Mammary microvascular endothelial cell (primary cell): ENCODE data around the gene CIART. TPM values are rescaled to one million over a fixed set of nuclear protein-coding genes. Genes with fewer than 3 reads are reported as not detected.

Source experiments
- total RNA-seq: library from RNA; depleted of rRNA; stranded (reverse); fragments of >200 nt; gene quantifications from 2 replicates; pipeline ENCODE4 v1.2.3, GENCODE V29; 2015

Gene CIART, protein sequence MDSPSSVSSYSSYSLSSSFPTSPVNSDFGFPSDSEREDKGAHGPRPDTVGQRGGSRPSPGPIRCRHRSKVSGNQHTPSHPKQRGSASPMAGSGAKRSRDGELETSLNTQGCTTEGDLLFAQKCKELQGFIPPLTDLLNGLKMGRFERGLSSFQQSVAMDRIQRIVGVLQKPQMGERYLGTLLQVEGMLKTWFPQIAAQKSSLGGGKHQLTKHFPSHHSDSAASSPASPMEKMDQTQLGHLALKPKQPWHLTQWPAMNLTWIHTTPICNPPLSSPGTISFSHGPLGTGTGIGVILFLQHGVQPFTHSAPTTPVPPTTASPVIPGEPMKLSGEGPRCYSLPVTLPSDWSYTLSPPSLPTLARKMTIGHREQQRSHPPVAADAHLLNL
- total RNA-seq: 0.60 and 1.1 TPM in 2 replicates

DNA sequence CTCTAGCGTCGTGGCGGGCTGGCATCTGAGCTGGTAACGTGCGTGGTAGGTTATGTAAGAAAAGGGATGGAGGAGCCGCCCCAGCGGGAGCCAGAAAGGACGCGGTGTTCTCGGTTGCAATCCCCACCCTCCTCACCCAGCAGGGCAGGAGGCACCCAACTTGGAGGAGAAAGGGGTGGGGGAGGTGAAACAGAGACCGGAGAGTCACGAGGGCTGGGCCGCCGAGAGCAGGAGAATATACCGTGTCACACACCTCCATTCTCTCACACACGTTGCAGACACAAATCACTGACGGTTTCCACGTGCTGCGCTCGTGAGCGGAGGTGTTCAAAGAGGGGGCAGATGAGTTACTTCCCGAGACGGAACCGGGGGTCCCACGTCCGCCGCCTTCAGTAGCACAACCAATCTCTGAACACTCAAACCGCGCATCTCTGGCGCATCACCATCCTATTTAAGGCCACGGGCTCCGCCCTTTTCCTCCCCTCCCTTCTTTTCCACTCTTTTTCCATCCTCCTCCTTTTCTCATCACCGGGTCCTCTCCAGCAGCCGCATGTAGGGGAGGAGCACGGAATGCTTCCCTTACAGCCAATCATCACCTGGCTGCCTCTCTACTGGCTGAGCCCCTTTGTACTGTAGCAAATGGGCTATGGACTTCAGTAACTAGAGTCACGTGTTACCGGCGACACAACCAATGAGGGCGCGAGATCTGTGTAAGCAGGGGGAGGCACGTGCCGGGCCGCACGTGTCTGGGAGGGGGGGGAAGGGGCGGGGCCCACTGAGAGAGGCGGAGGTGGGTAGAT lies at the start of gene CIART:
TSS of gene CIART (plus strand) at position 797 of the 800 bp plus-strand sequence. CDS start 714 bp downstream, outside the sequence.

DNA sequence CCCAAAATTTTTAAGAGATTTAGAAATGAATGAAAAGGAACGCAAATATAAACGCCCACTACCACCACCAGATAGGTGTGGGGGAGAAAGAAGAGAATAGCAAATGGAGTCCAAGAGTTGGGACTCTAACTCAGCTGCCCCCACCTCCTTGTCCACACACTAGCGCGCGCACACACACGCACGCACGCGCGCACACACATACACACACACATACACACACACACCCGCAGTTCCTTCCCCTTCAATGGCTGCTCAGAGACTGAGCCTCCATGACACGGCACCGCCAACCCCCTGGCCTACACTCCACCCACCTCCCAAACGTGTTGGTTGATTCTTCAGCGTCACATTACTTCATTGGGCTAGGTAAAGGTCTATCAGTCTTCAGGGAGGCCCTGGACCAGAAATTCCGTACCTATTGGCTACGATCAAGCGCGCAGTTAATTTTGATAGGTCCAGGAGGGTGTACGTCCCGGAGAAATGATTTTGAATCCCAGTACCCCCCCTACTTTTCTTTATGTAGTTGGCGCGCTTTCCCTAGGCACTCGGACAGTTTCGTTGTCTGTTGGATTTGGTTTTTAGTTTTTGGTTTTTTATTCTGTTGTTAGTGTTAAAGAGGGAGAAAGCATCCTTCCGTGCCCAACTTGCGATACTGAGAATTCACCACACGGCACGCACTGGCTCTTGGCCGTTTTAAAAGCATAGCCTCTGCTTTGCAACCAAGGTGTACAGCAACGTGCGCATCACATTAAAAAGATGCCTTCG lies 46.3 kb upstream of the CIART start, which contains the start of gene ANP32E:
TSS of gene ANP32E (minus strand) at position 261 of the 762 bp plus-strand sequence. CDS start 326 bp downstream, outside the sequence.

DNA sequence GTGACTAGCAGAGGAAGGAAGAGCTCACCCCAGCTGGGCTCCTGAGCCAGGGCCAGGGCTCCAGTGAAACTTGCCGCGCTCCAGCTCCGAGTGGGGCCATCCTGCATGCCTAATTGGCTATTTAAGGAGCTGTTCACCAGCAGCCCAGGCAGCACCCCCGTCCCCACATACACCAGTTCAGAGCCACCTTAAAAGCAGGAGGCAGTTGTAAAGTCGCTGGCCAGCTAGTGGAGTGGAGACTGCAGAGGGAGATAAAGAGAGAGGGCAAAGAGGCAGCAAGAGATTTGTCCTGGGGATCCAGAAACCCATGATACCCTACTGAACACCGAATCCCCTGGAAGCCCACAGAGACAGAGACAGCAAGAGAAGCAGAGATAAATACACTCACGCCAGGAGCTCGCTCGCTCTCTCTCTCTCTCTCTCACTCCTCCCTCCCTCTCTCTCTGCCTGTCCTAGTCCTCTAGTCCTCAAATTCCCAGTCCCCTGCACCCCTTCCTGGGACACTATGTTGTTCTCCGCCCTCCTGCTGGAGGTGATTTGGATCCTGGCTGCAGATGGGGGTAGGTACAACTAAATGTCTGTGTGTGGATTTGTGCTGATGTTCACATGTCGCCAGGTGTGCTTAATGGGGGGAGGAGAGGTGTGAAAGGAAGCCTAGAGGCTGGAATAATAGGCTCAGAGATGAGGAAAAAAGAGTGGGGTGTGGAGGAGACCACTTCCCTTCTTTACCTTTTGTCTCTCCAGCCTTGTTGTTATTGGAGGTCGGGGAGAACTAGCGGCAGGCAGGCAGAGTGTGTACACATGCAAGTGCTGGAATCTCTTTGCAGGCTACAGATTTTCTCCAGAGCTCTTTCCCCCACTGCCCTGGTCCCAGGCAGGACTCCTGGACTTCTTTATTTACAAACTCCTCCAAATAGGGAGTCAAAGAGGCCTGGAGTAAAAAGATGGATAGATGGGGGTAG lies 24.4 kb upstream of the CIART start, which contains the start of gene CA14:
TSS of gene CA14 (plus strand) at position 151 of the 962 bp plus-strand sequence. CDS start at position 506, 355 bp downstream.

DNA sequence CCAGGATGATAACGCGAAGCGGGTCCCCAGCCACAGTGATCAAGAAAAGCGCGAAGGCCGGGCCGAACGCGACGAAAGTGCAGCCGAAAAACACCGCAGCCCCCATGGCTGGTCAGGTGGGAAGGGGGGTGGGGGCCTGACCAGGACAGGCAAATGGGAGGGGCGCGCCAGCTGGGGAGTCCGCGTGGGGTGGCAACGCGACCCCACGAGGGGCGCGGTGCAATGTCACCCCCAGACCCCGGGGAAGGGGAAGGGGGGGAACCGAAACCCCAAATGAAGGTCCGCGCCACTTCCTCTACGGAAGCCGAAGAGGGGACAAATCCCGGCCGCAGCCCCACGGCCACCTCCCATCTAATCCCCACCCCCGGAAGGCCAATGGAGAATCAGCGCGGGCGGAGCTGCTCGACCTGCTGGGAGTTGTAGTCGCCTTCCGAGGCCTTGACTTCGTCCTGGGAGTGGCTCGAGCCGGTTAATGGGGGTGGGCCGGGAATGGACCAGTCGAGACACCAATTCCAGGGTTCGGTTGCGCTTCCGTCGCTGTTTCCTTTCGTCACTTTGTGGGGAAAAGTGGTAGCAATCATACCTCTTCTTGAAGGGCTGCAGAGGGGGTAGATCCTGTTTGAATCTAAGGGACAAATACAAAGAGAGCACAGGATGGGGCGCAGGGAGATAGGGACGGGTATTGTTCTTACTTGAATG lies 13.5 kb upstream of the CIART start, which contains the start of gene APH1A:
TSS of gene APH1A (minus strand) at position 312 of the 699 bp plus-strand sequence. CDS start at position 106, 206 bp downstream.

DNA sequence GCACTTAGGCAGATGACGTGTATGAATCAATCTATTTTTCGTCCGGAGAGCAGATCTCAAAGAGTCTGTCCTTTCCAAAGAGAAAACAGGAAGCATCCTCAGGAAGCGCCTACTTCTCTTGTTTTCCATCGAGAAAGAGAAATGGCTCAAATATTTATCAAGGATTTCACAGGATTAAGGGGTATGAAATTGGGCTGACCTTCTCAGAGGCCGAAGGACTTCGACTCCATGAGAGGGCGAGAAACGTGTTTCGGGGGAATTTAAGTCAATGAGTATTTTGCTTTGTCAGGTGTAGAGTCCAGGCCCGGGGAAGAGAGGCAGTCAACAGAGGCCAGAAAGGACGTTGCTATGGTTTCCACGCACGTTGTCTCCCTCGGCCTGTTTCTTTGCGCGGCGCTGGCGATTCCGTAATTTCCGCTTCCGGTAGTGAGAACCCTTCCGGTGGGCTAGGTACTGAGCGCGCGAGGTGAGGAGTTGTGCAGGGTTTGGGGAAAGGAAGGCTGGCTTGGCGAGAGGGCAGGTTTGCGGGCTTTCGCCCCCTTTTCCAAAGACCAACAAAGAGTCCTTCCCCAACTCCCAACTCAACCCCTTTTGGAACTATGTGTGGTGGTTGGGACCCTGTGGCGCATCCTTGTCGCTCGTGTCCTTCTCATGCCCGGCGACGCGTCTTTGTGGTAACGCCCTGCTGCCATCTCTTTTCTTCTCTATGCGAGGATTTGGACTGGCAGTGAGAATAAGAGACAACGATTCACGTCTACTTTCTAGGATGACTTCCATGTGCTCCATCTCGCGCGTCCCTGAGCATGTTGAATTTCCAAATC lies 11.3 kb downstream of the CIART start, which contains the start of gene MRPS21:
TSS of gene MRPS21 (plus strand) at position 429 of the 821 bp plus-strand sequence. CDS start 506 bp downstream, outside the sequence.

Other genes starting within 250 kb of the CIART start
- gene VPS45, start 214.8 kb upstream of the CIART start, total RNA-seq: 20.5 and 30.6 TPM in 2 replicates
- 85.1 and 90.5 TPM in 2 replicates for gene PLEKHO1, start 132.6 kb upstream of the CIART start, total RNA-seq
- 23.8 and 25.1 TPM in 2 replicates for gene ANP32E, start 46.4 kb upstream of the CIART start, total RNA-seq
- gene CA14, start 24.8 kb upstream of the CIART start, total RNA-seq: not detected in 2 replicates
- 146 and 148 TPM in 2 replicates for gene APH1A, start 13.5 kb upstream of the CIART start, total RNA-seq
- 45.0 and 60.8 TPM in 2 replicates for gene C1orf54, start 9.8 kb upstream of the CIART start, total RNA-seq
- gene MRPS21, start 11.3 kb downstream of the CIART start, total RNA-seq: 44.3 and 55.1 TPM in 2 replicates
- gene PRPF3, start 39.0 kb downstream of the CIART start, total RNA-seq: 30.2 and 34.8 TPM in 2 replicates
- gene RPRD2, start 81.6 kb downstream of the CIART start, total RNA-seq: 7.2 and 8.9 TPM in 2 replicates
- 15.6 and 19.0 TPM in 2 replicates for gene TARS2, start 204.9 kb downstream of the CIART start, total RNA-seq
- gene ECM1, start 225.6 kb downstream of the CIART start, total RNA-seq: 1.5 and 2.1 TPM in 2 replicates
- not detected in 2 replicates for gene FALEC, start 233.2 kb downstream of the CIART start, total RNA-seq